Measurements from ENCODE around the gene BPIFB3. TPM values are rescaled to one million over a fixed set of nuclear protein-coding genes. Genes with fewer than 3 reads are reported as not detected.

BPIFB3 gene
- polyA plus RNA-seq, 10 donors = not detected

GRCh38 chr20:33015700-33016580 lies 37.8 kb upstream of the BPIFB3 start:
- DNase-seq = no peak

- DNase-seq = no peak
Observed at GRCh38 chr20:33016581-33017109, 37.1 kb upstream of the BPIFB3 start.

- DNase-seq = no peak
Observed at GRCh38 chr20:33017542-33017941, 36.2 kb upstream of the BPIFB3 start.

GRCh38 chr20:33018169-33018931 lies 35.4 kb upstream of the BPIFB3 start:
- no peak for DNase-seq

GRCh38 chr20:33019465-33020277 lies 34.0 kb upstream of the BPIFB3 start:
- no peak for DNase-seq

- DNase-seq = no peak
Observed at GRCh38 chr20:33020278-33021161, 33.2 kb upstream of the BPIFB3 start.

- DNase-seq = no peak
Observed at GRCh38 chr20:33021879-33022278, 31.8 kb upstream of the BPIFB3 start.

GRCh38 chr20:33022289-33022688 lies 31.4 kb upstream of the BPIFB3 start:
- no peak for DNase-seq

GRCh38 chr20:33022694-33023438 lies 30.8 kb upstream of the BPIFB3 start:
- DNase-seq = no peak

- DNase-seq = no peak
Observed at GRCh38 chr20:33023439-33024242, 30.1 kb upstream of the BPIFB3 start.

- DNase-seq = no peak
Observed at GRCh38 chr20:33024243-33024560, 29.5 kb upstream of the BPIFB3 start.

GRCh38 chr20:33024609-33025317 lies 28.9 kb upstream of the BPIFB3 start:
- no peak for DNase-seq

- no peak for DNase-seq
Observed at GRCh38 chr20:33025318-33025876, 28.3 kb upstream of the BPIFB3 start.

- DNase-seq = no peak
Observed at GRCh38 chr20:33026072-33026778, 27.5 kb upstream of the BPIFB3 start.

- DNase-seq = no peak
Observed at GRCh38 chr20:33026779-33027759, 26.6 kb upstream of the BPIFB3 start.

Data from muscle of back (tissue), 11 donors.